Liver (tissue), 9 donors: ENCODE data around the gene NAXE. TPM values are rescaled to one million over a fixed set of nuclear protein-coding genes. Genes with fewer than 3 reads are reported as not detected.

Experiments used
- DNase-seq: peaks from one replicate; pipeline ENCODE4 v3.0.0-alpha.2; 2017; ENCODE audit warnings: low spot score
- H3K27ac ChIP-seq, 2 donors: one replicate each; pipeline ENCODE4 v1.7.0; 2013; ENCODE audit warnings: inconsistent platforms in 2 of 2, low read length in 2 of 2, control low read depth in 1 of 2, low read depth in 1 of 2, mild to moderate bottlenecking in 1 of 2
- H3K27me3 ChIP-seq, 4 donors: one replicate each; pipeline versions ENCODE4 v1.6.1 to v1.7.0; 2013; ENCODE audit warnings: low read length in 3 of 4, inconsistent platforms in 1 of 4, mild to moderate bottlenecking in 1 of 4, moderate library complexity in 1 of 4; ENCODE audit not compliant: control insufficient read depth in 4 of 4, insufficient read depth in 4 of 4
- H3K36me3 ChIP-seq, 4 donors: one replicate each; pipeline versions ENCODE4 v1.6.1 to v1.7.0; 2013; ENCODE audit warnings: low read length in 3 of 4, mild to moderate bottlenecking in 3 of 4, low read depth in 1 of 4, moderate library complexity in 1 of 4; ENCODE audit not compliant: control insufficient read depth in 4 of 4, insufficient read depth in 3 of 4
- H3K4me1 ChIP-seq, 4 donors: one replicate each; pipeline versions ENCODE4 v1.6.1 to v1.7.0; 2013; ENCODE audit warnings: low read length in 3 of 4, mild to moderate bottlenecking in 3 of 4, moderate library complexity in 1 of 4; ENCODE audit not compliant: control insufficient read depth in 4 of 4, insufficient read depth in 4 of 4
- H3K4me3 ChIP-seq, 3 donors: one replicate each; pipeline versions ENCODE4 v1.6.1 to v1.7.0; 2013; ENCODE audit warnings: low read length in 3 of 3, control low read depth in 1 of 3, low read depth in 1 of 3, mild to moderate bottlenecking in 1 of 3
- H3K9ac ChIP-seq, 2 donors: one replicate each; pipeline ENCODE4 v1.7.0; 2013; ENCODE audit warnings: low read length in 2 of 2, mild to moderate bottlenecking in 2 of 2, moderate library complexity in 2 of 2, control low read depth in 1 of 2, low read depth in 1 of 2
- H3K9me3 ChIP-seq, 4 donors: one replicate each; pipeline versions ENCODE4 v1.6.1 to v1.7.0; 2013; ENCODE audit warnings: low read length in 3 of 4; ENCODE audit not compliant: control insufficient read depth in 4 of 4
- ATF3 ChIP-seq: IDR thresholded peaks from 2 replicates; pipeline ENCODE4 v1.6.1; 2016; ENCODE audit warnings: antibody characterized with exemption
- CTCF ChIP-seq: fragments of 150-350 bp; IDR thresholded peaks from 2 replicates; pipeline ENCODE4 v1.5.1; 2017; ENCODE audit warnings: improper control_type of control experiment, low read depth, low read length; ENCODE audit not compliant: missing input control
- EGR1 ChIP-seq, 2 donors: IDR thresholded peaks; 2 replicates each; pipeline ENCODE4 v1.6.1; 2016 to 2018; ENCODE audit warnings: antibody characterized with exemption in 2 of 2, low read depth in 2 of 2
- FOXA1 ChIP-seq: IDR thresholded peaks from 2 replicates; pipeline ENCODE4 v1.6.1; 2016; ENCODE audit warnings: antibody characterized with exemption
- FOXA2 ChIP-seq: IDR thresholded peaks from 2 replicates; pipeline ENCODE4 v1.6.1; 2016; ENCODE audit warnings: antibody characterized with exemption
- GABPA ChIP-seq, 2 donors: IDR thresholded peaks in 1 of 2; conservative IDR thresholded peaks in 1 of 2; 2 replicates each; pipeline ENCODE4 v1.6.1; 2016; ENCODE audit warnings: antibody characterized with exemption in 2 of 2, mild to moderate bottlenecking in 1 of 2, moderate library complexity in 1 of 2
- HNF4A ChIP-seq, 2 donors: conservative IDR thresholded peaks; 2 replicates each; pipeline ENCODE4 v1.6.1; 2016; ENCODE audit warnings: antibody characterized with exemption in 2 of 2, mild to moderate bottlenecking in 2 of 2
- HNF4G ChIP-seq: IDR thresholded peaks from 2 replicates; pipeline ENCODE4 v1.6.1; 2016; ENCODE audit warnings: antibody characterized with exemption
- JUND ChIP-seq, 2 donors: IDR thresholded peaks; 2 replicates each; pipeline ENCODE4 v1.6.1; 2016; ENCODE audit warnings: antibody characterized with exemption in 2 of 2
- MAX ChIP-seq: IDR thresholded peaks from 2 replicates; pipeline ENCODE4 v1.6.1; 2016; ENCODE audit warnings: antibody characterized with exemption
- NR2F2 ChIP-seq: IDR thresholded peaks from 2 replicates; pipeline ENCODE4 v1.6.1; 2016; ENCODE audit warnings: antibody characterized with exemption
- RAD21 ChIP-seq, 2 donors: IDR thresholded peaks; 2 replicates each; pipeline ENCODE4 v1.6.1; 2016; ENCODE audit warnings: antibody characterized with exemption in 2 of 2, mild to moderate bottlenecking in 2 of 2
- REST ChIP-seq: IDR thresholded peaks from 2 replicates; pipeline ENCODE4 v1.6.1; 2016; ENCODE audit warnings: antibody characterized with exemption, mild to moderate bottlenecking
- RXRA ChIP-seq, 2 donors: IDR thresholded peaks; 2 replicates each; pipeline ENCODE4 v1.6.1; 2017 to 2018; ENCODE audit warnings: antibody characterized with exemption in 2 of 2, mild to moderate bottlenecking in 1 of 2
- SP1 ChIP-seq: IDR thresholded peaks from 2 replicates; pipeline ENCODE4 v1.6.1; 2018; ENCODE audit warnings: antibody characterized with exemption, mild to moderate bottlenecking
- TAF1 ChIP-seq: conservative IDR thresholded peaks from 2 replicates; pipeline ENCODE4 v1.6.1; 2016; ENCODE audit warnings: antibody characterized with exemption, mild to moderate bottlenecking
- YY1 ChIP-seq: IDR thresholded peaks from 2 replicates; pipeline ENCODE4 v1.6.1; 2016; ENCODE audit warnings: antibody characterized with exemption, mild to moderate bottlenecking
- ZBTB33 ChIP-seq: IDR thresholded peaks from 2 replicates; pipeline ENCODE4 v1.6.1; 2016; ENCODE audit warnings: antibody characterized with exemption
- WGBS: extraction: QIAGEN DNeasy Blood & Tissue Kit; methylation state at CpG from one replicate; pipeline ENCODE4 v1.1.7; 2013; 5-methylcytosine and 5-hydroxymethylcytosine counted together
- polyA plus RNA-seq, 2 donors: library from polyadenylated mRNA; stranded (reverse) in 1 of 2; unstranded in 1 of 2; fragments of 200-250 nt in 1 of 2; fragments of >200 nt in 1 of 2; fragmentation: Nextera tagmentation in 1 of 2; extraction: Ambion mirVana in 1 of 2; gene quantifications; one replicate each; pipeline versions ENCODE4 v1.2.1 to v1.2.3, GENCODE V29; 2013 to 2015
- total RNA-seq, 2 donors: library from RNA; depleted of rRNA; stranded (reverse); fragments of >200 nt; gene quantifications; one replicate each; pipeline ENCODE4 v1.2.3, GENCODE V29; 2014
- donor health status: healthy.
- donor health status: healthy.
- donor health status: healthy.
- donor health status: healthy.
- donor health status: healthy.

Gene NAXE
- total and polyA plus RNA-seq, 4 donors: 20.6 to 73.8 (median 46.9) TPM

- Histone ChIP-seq H3K27ac (no peak overlapping the region), H3K9ac (no peak overlapping the region), H3K4me1 (peaks cover 3 to 15% (median 9%) of the 10 kb centered on the region in 4 donors), H3K9me3 (no peaks in the 10 kb centered on the region), H3K27me3 (peaks cover 0 to 2% (median 0%) of the 10 kb centered on the region in 4 donors), H3K4me3 (no peak overlapping the region), H3K36me3 (peaks cover 0 to 7% (median 3%) of the 10 kb centered on the region in 4 donors)
- no peak for TF ChIP-seq FOXA1
- TF ChIP-seq ZBTB33: no peak
- no peak for TF ChIP-seq ATF3
- TF ChIP-seq TAF1: no peak
- no peak for TF ChIP-seq YY1
- TF ChIP-seq GABPA (IDR thresholded peaks at IDR 0.05 in 1 of 2, conservative IDR thresholded peaks at IDR 0.05 in 1 of 2): no peak
- no peak for TF ChIP-seq HNF4G
- no peak for TF ChIP-seq MAX
- TF ChIP-seq JUND (IDR thresholded peaks at IDR 0.05): no peak
- no peak for TF ChIP-seq REST
- no peak for TF ChIP-seq EGR1 (IDR thresholded peaks at IDR 0.05; ENCODE audit: low read depth in 2 of 2)
- no peak for TF ChIP-seq HNF4A (conservative IDR thresholded peaks at IDR 0.05)
- TF ChIP-seq RXRA (IDR thresholded peaks at IDR 0.05): no peak
- TF ChIP-seq NR2F2: no peak
- TF ChIP-seq SP1: no peak
- no peak for TF ChIP-seq CTCF
- TF ChIP-seq FOXA2: no peak
- no peak for TF ChIP-seq RAD21 (IDR thresholded peaks at IDR 0.05)
- 68% methylated on average over 5 of the region's 5 CpGs for whole genome bisulfite sequencing
- DNase-seq: no peak
Observed at GRCh38 chr1:156589546-156589945, 2.0 kb upstream of the NAXE start.
